Purkinje cell (primary cell): Measurements from ENCODE around the gene RGL3. TPM values are rescaled to one million over a fixed set of nuclear protein-coding genes. Genes with fewer than 3 reads are reported as not detected.

Source experiments
- polyA plus RNA-seq: library from polyadenylated mRNA; unstranded; fragments of >200 nt; fragmentation: Nextera tagmentation; gene quantifications from 2 replicates; pipeline ENCODE4 v1.2.1, GENCODE V29; 2014

The RGL3 gene
- 3.5 TPM in 1 of 2 replicates, not detected in the other for polyA plus RNA-seq

GRCh38 chr19:11418549-11419506 lies at the start of gene RGL3:
Gene RGL3, minus strand, starts transcription at chr19:11419314. Its CDS starts 36 bp downstream, at chr19:11419278.

DNA sequence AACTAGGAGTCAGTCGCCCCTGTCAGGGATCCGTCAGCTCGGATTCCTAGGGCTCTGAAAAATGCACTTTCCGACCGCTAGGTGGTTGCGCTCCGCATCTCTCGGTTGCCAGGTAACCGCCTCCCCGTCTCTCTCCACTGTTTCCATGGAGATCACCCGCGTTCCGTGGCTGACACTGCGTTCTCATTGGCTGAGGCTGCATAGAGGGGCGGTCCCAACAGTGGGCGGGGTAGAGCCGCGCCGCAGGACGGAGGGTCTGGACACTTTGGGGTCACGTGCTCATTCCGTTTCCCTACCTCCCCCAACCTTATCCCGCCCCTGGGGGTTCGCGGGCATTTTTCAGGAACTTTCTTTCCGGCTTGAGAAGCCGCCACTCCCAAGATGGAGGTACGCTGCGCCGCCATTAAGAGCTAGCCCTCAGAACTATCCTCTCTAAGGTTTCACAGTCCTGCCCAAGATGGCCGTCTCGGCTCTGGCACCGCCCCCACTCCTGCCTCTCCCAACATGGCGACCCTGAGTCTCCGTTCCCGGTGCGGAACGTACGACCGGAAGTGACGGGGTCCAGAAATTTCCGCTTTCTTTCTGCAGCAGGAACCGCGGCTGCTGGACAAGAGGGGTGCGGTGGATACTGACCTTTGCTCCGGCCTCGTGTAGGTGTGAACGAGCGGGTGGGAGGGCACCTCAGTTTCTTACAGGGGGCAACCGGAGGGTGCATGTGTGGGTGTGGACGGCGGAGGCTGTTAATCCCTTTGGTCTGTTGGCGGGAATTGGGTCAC lies 16.1 kb upstream of the RGL3 start, which contains the start of the genes ODAD3 and PRKCSH:
Gene ODAD3, minus strand, starts transcription at position 65 of the 776 bp plus-strand sequence. CDS start 105 bp downstream, outside the sequence.
Gene PRKCSH, plus strand, starts transcription at position 579 of the 776 bp plus-strand sequence. CDS start 483 bp downstream, outside the sequence.

GRCh38 chr19:11374433-11375142 lies 44.5 kb downstream of the RGL3 start, which contains the start of gene SWSAP1:
Gene SWSAP1, plus strand, starts transcription at chr19:11374666. Its CDS starts 15 bp downstream, at chr19:11374681.

DNA sequence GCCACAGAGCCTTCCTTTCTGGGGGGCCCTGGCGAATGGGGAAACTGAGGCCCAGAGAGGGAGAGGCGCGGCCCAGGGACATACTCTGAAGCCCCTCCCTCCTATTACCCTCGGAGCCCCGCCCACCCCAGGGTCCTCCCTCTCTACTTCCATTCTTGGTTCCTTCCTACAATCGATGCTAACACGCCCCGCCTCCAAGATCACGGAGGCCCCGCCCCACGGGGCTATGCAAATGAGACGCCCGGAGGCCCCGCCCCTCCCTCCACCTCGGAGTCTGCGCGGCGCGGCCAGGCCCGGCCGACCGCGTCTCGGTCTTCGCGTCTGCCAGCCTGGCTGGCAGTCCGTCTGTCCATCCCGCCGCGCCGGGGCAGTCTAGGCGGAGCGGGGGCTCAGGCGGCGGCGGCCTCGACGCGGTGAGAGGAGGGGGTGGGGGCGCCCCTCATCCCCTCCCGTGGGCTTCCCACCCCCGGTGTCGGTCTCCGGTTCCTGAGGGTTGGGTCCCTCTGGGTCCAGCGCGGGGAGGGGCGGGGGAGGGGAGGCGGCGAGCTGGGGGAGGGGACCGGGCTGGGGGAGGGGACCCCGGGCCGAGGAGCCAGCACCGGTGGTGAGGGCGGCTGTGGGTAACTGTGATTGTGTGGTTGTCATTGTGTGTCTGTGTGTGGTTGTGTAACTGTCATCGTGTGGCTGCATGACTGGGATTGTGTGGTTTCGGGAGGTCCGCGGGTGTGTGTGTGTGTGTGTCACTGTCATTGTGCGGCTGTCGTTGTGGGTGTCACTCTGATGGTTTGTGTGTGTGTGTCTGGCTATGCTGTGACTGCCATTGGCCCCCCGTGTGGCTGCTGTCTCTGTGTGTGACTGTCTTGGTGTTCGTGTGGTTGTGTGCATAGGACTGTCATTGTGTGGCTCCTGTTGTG lies 63.7 kb downstream of the RGL3 start, which contains the start of gene PLPPR2:
Gene PLPPR2, plus strand, starts transcription at position 273 of the 914 bp plus-strand sequence. CDS start 2,242 bp downstream, outside the sequence.

DNA sequence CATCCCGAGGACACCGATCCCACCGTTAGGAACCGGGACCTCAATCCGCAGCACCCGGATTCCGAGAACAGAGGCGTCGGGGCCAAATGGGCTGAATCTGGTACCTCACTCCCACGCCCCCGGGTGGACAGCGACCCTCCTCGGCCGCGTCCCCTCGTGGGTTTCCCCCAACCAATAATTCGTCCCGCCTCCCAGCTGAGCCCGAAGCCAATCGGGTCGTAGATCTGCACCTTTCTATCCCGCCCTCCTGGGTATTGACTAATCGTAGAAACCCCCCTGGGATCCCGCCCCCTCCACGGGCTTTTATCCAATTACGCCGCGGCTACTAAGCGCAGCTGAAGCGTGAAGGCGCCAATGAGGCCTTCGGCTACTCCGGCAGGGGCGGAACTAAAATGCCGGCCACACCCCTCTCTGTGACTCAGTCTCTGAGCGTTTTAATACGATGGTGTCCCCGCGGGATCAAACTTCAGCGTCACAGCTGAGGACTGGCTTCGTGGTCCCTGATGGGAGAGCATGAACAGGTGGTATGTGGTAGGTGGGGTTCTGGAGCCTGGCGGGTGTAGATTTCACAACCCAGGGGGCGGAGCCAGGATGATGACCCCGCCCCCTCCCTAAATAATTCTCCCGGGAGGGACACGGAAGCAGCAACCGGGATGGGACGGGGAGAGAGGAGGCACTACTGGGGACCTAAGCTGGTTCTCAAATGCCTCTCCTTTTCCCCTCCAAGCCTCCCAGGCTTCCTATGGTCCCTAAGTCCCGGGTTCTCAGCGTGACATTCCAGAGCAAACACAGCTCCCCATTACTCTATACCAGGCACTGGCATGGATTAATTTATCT lies 72.8 kb downstream of the RGL3 start, which contains the start of the genes CCDC159 and TMEM205:
Gene CCDC159, plus strand, starts transcription at position 416 of the 837 bp plus-strand sequence. Its CDS starts 88 bp downstream, at position 504.
Gene TMEM205, minus strand, starts transcription at position 165 of the 837 bp plus-strand sequence. CDS start 649 bp downstream, outside the sequence.

Other genes with a start within 250 kb of the RGL3 start
- 0.57 and 0.60 TPM in 2 replicates for gene KANK2, start 221.8 kb downstream of the RGL3 start, polyA plus RNA-seq
- not detected in 2 replicates for gene ANGPTL8, start 179.7 kb downstream of the RGL3 start, polyA plus RNA-seq
- 0.66 TPM in 1 of 2 replicates, not detected in the other for gene DOCK6, start 156.8 kb downstream of the RGL3 start, polyA plus RNA-seq
- not detected in 2 replicates for gene TSPAN16, start 123.2 kb downstream of the RGL3 start, polyA plus RNA-seq
- gene RAB3D, start 79.7 kb downstream of the RGL3 start, polyA plus RNA-seq = 0.90 and 1.9 TPM in 2 replicates
- gene TMEM205, start 73.0 kb downstream of the RGL3 start, polyA plus RNA-seq = 56.6 and 111 TPM in 2 replicates
- gene CCDC159, start 72.8 kb downstream of the RGL3 start, polyA plus RNA-seq = 0.47 and 2.0 TPM in 2 replicates
- gene PLPPR2, start 63.9 kb downstream of the RGL3 start, polyA plus RNA-seq = 8.4 and 12.7 TPM in 2 replicates
- gene SWSAP1, start 44.6 kb downstream of the RGL3 start, polyA plus RNA-seq = 1.2 TPM in 1 of 2 replicates, not detected in the other
- 4.7 and 5.7 TPM in 2 replicates for gene EPOR, start 35.0 kb downstream of the RGL3 start, polyA plus RNA-seq
- 0.99 and 3.2 TPM in 2 replicates for gene ODAD3, start 15.8 kb upstream of the RGL3 start, polyA plus RNA-seq
- 13.8 and 37.1 TPM in 2 replicates for gene PRKCSH, start 16.3 kb upstream of the RGL3 start, polyA plus RNA-seq
- 4.9 and 6.3 TPM in 2 replicates for gene ELAVL3, start 61.7 kb upstream of the RGL3 start, polyA plus RNA-seq
- gene ZNF653, start 86.5 kb upstream of the RGL3 start, polyA plus RNA-seq = not detected in 2 replicates
- gene ECSIT, start 109.8 kb upstream of the RGL3 start, polyA plus RNA-seq = 10.3 and 11.8 TPM in 2 replicates
- gene CNN1, start 119.5 kb upstream of the RGL3 start, polyA plus RNA-seq = not detected in 2 replicates
- 17.2 and 21.9 TPM in 2 replicates for gene ELOF1, start 139.9 kb upstream of the RGL3 start, polyA plus RNA-seq
- gene ACP5, start 158.3 kb upstream of the RGL3 start, polyA plus RNA-seq = not detected in 2 replicates
- gene ZNF627, start 178.2 kb upstream of the RGL3 start, polyA plus RNA-seq = 8.2 and 9.8 TPM in 2 replicates